HepG2 (cell line): ENCODE data around the gene PKLR. TPM values are rescaled to one million over a fixed set of nuclear protein-coding genes. Genes with fewer than 3 reads are reported as not detected.

Source experiments
- ARNTL ChIP-seq: sonication (generic); formaldehyde crosslinking; IDR thresholded peaks from 2 replicates; pipeline ENCODE4 v1.4.0; 2020; ENCODE audit warnings: mild to moderate bottlenecking, missing genetic modification reagents
- CC2D1A ChIP-seq: sonication (generic); formaldehyde crosslinking; IDR thresholded peaks from 2 replicates; pipeline ENCODE4 v1.8.1; 2023; ENCODE audit warnings: mild to moderate bottlenecking, missing genetic modification reagents
- FOXK2 ChIP-seq: fragments of 450-650 bp; IDR thresholded peaks from 2 replicates; pipeline ENCODE4 v1.6.1; 2016
- HNRNPL ChIP-seq: fragments of 200-400 bp; formaldehyde crosslinking; IDR thresholded peaks from 2 replicates; pipeline ENCODE4 v1.6.1; 2017; ENCODE audit warnings: mild to moderate bottlenecking, low read depth, low read length
- NAIF1 ChIP-seq: sonication (generic); formaldehyde crosslinking; IDR thresholded peaks from 2 replicates; pipeline ENCODE4 v1.5.0; 2020; ENCODE audit warnings: mild to moderate bottlenecking, missing genetic modification reagents, borderline replicate concordance
- NCOA5 ChIP-seq: sonication (generic); formaldehyde crosslinking; IDR thresholded peaks from 2 replicates; pipeline ENCODE4 v1.4.0; 2020; ENCODE audit warnings: missing genetic modification reagents
- RORA ChIP-seq: sonication (generic); formaldehyde crosslinking; IDR thresholded peaks from 2 replicates; pipeline ENCODE4 v1.5.0; 2020; ENCODE audit warnings: mild to moderate bottlenecking, missing genetic modification reagents, moderate library complexity
- SMAD9 ChIP-seq: sonication (generic); formaldehyde crosslinking; IDR thresholded peaks from 2 replicates; pipeline ENCODE4 v1.5.1; 2020; ENCODE audit warnings: mild to moderate bottlenecking, missing genetic modification reagents
- SOX5 ChIP-seq: IDR thresholded peaks from 2 replicates; pipeline ENCODE4 v1.6.1; 2016; ENCODE audit warnings: borderline replicate concordance
- ZFP36 ChIP-seq: fragments of 150-350 bp; IDR thresholded peaks from 2 replicates; pipeline ENCODE4 v1.6.1; 2018; ENCODE audit warnings: borderline replicate concordance, low read length, low read depth; ENCODE audit not compliant: partially characterized antibody
- ZNF33A ChIP-seq: sonication (generic); formaldehyde crosslinking; IDR thresholded peaks from 2 replicates; pipeline ENCODE4 v1.5.1; 2020; ENCODE audit warnings: missing genetic modification reagents, mild to moderate bottlenecking, moderate library complexity, borderline replicate concordance
- ZNF720 ChIP-seq: sonication (generic); formaldehyde crosslinking; IDR thresholded peaks from 2 replicates; pipeline ENCODE4 v1.4.0; 2020; ENCODE audit warnings: missing genetic modification reagents
- polyA plus RNA-seq, 8 experiments: library from polyadenylated mRNA; depleted of rRNA in 3 of 8; stranded (reverse) in 7 of 8; unstranded in 1 of 8; fragments of >200 nt; fragmentation: Illumina TruSeq in 4 of 8; extraction: Trizol in 4 of 8; gene quantifications; 2 replicates each; pipeline versions ENCODE4 v1.2.1 to v1.2.3, GENCODE V29; 2011 to 2016; ENCODE audit warnings: low read depth in 4 of 8, missing spikeins in 1 of 8, mixed read lengths in 1 of 8; ENCODE audit not compliant: insufficient read depth in 1 of 8
- total RNA-seq, 5 experiments: library from RNA; depleted of rRNA; stranded (reverse); fragments of >200 nt; fragmentation: Illumina TruSeq; extraction: Trizol; gene quantifications; 2 replicates each; pipeline ENCODE4 v1.2.3, GENCODE V29; 2016; ENCODE audit warnings: low read depth in 1 of 5
- TF ChIP-seq, protein P1 (sequence below): sonication (generic); formaldehyde crosslinking; IDR thresholded peaks from 2 replicates; pipeline ENCODE4 v1.8.0; 2022; ENCODE audit warnings: low read depth, missing genetic modification reagents
- TF ChIP-seq, protein P2 (sequence below): sonication (generic); formaldehyde crosslinking; IDR thresholded peaks from 2 replicates; pipeline ENCODE4 v1.4.0; 2020; ENCODE audit warnings: missing genetic modification reagents
- TF ChIP-seq, protein P3 (sequence below): sonication (generic); formaldehyde crosslinking; IDR thresholded peaks from 2 replicates; pipeline ENCODE4 v1.5.1; 2020; ENCODE audit warnings: missing genetic modification reagents, mild to moderate bottlenecking, borderline replicate concordance
- TF ChIP-seq, protein P4 (sequence below): sonication (generic); formaldehyde crosslinking; IDR thresholded peaks from 2 replicates; pipeline ENCODE4 v1.4.0; 2020; ENCODE audit warnings: missing genetic modification reagents

PKLR gene
- total and polyA plus RNA-seq, 2 of the 13 experiments (the other 11 are each of a cell fraction or from before 2014, with no cell fraction given): 10.3 to 29.3 TPM

DNA sequence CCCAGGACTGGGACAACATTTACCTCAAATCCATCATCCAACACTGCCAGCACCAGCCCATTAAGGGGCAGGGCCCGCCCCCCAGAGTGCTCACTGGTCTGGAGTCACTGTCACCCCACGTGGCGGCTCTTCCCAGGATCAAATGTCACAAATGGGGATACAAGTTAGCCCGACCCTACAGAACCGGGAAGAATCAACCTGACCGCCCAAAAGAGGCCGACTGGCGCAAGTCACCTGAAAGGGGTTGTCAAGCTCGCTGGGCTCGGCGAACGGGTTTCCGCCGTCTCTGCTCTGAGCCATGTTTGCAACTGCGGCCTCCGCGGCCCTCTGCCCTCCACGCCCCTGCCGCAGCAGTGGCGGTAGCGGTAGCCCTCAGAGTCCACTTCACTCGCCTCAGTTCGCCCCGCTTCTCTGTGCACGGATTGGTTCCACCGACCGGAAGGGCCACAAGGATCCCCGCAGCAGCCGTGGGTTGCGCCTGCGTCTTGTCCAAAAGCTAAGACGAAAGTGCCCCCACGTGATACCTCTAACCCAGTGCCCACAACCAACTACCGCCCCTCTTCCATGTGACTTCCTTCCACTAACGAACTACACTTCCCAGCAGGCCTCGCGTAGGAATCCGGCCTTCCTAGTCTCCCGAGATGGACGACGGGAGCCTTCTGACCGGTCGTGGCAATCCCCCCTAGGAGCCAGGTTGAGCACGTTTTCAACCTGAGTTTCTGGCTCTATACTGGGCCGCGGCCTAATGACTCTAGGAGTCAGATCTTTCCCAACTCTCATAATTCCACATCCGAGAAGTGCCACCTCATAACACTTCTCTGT is 39.2 kb downstream of the PKLR start, which contains the start of gene SCAMP3 (continued):
- TF ChIP-seq ZNF720 (CRISPR knock-in tag): no peak
- no peak for TF ChIP-seq NCOA5 (CRISPR knock-in tag)
- no peak for TF ChIP-seq ZFP36
- TF ChIP-seq SMAD9: no peak
- peak; percentile 87 for TF ChIP-seq ARNTL (CRISPR knock-in tag)
- TF ChIP-seq CC2D1A (CRISPR knock-in tag): no peak
- peak; percentile 75; the same call in 1 of the 2 replicates for TF ChIP-seq ZNF33A (CRISPR knock-in tag)
- TF ChIP-seq, protein P1, sequence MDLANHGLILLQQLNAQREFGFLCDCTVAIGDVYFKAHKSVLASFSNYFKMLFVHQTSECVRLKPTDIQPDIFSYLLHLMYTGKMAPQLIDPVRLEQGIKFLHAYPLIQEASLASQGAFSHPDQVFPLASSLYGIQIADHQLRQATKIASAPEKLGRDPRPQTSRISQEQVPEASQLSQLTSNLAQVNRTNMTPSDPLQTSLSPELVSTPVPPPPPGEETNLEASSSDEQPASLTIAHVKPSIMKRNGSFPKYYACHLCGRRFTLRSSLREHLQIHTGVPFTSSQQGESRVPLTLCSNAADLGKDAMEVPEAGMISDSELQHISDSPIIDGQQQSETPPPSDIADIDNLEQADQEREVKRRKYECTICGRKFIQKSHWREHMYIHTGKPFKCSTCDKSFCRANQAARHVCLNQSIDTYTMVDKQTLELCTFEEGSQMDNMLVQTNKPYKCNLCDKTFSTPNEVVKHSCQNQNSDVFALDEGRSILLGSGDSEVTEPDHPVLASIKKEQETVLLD (CRISPR knock-in tag): peak; percentile 65
- TF ChIP-seq, protein P2, sequence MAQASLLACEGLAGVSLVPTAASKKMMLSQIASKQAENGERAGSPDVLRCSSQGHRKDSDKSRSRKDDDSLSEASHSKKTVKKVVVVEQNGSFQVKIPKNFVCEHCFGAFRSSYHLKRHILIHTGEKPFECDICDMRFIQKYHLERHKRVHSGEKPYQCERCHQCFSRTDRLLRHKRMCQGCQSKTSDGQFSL (CRISPR knock-in tag): 0 out of 2 replicates have a peak, but pooled peaks have one; percentile 29
- no peak; the same call in 1 of the 2 replicates for TF ChIP-seq HNRNPL
- TF ChIP-seq NAIF1 (CRISPR knock-in tag): 0 out of 2 replicates have a peak, but pooled peaks have one; percentile 59
- TF ChIP-seq SOX5: no peak
- no peak for TF ChIP-seq RORA
- TF ChIP-seq FOXK2: no peak
- TF ChIP-seq, protein P3, sequence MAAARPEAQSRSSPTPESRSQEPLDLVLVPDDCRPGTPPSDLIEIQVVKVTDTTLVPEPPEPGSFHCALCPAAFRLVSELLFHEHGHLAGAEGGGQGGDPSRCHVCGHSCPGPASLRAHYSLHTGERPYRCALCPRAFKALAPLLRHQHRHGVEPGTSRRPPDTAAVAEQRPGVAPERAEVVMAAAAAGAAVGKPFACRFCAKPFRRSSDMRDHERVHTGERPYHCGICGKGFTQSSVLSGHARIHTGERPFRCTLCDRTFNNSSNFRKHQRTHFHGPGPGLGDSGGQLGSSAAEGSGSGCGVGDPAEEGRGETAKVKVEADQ: no peak
- TF ChIP-seq, protein P4, sequence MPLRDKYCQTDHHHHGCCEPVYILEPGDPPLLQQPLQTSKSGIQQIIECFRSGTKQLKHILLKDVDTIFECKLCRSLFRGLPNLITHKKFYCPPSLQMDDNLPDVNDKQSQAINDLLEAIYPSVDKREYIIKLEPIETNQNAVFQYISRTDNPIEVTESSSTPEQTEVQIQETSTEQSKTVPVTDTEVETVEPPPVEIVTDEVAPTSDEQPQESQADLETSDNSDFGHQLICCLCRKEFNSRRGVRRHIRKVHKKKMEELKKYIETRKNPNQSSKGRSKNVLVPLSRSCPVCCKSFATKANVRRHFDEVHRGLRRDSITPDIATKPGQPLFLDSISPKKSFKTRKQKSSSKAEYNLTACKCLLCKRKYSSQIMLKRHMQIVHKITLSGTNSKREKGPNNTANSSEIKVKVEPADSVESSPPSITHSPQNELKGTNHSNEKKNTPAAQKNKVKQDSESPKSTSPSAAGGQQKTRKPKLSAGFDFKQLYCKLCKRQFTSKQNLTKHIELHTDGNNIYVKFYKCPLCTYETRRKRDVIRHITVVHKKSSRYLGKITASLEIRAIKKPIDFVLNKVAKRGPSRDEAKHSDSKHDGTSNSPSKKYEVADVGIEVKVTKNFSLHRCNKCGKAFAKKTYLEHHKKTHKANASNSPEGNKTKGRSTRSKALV (CRISPR knock-in tag): no peak
